HepG2 (cell line): ENCODE data around the gene RAB29. TPM values are rescaled to one million over a fixed set of nuclear protein-coding genes. Genes with fewer than 3 reads are reported as not detected.

Source experiments
- ATAC-seq: fragments of 200-7000 bp; cut with Tn5 transposase; 3 replicates; pipeline ENCODE4 v1.9.1; 2020; ENCODE audit warnings: mild to moderate bottlenecking, moderate library complexity
- BruUV-seq: library from RNA; stranded (reverse); fragments of 400-500 nt; replicated peaks from 2 replicates; lab custom pipeline; 2021; lab: Mats Ljungman, UMichigan
- CTCF ChIA-PET: fragments of 300-600 bp; formaldehyde crosslinking; extraction: SDS; loops from one replicate; lab custom pipeline; 2021; ENCODE audit warnings: low total read pairs, inconsistent platforms, low intra/inter-chr PET ratio; lab: Yijun Ruan, JAX
- POLR2A ChIA-PET: fragments of 350-600 bp; sonication (Branson Sonifier 250); formaldehyde crosslinking; loops from one replicate; lab custom pipeline; 2020; ENCODE audit warnings: antibody characterized with exemption, inconsistent platforms; lab: Yijun Ruan, JAX
- DNase-seq: peaks from one replicate; pipeline ENCODE4 v3.0.0-alpha.2; 2015; ENCODE audit warnings: low spot score
- FAIRE-seq: peaks from 3 replicates; lab custom pipeline; 2011; peaks lifted over from hg19 to GRCh38; lab: Jason Lieb, UNC
- H2AFZ ChIP-seq: one replicate; pipeline ENCODE4 v1.6.1; 2011; ENCODE audit warnings: low read length, inconsistent platforms
- H3K27ac ChIP-seq: fragments of 300-600 bp; 3 replicates; pipeline ENCODE4 v1.8.0; 2011; ENCODE audit warnings: mixed run types, mild to moderate bottlenecking, mixed read lengths, low read length, inconsistent platforms; ENCODE audit not compliant: insufficient read depth; ENCODE audit errors: extremely low read length
- H3K27me3 ChIP-seq, 2 experiments: fragments of 200-600 bp in 1 of 2; 2 replicates in 1 of 2; 3 replicates in 1 of 2; pipeline versions ENCODE4 v1.6.0 to v1.8.0; 2011; ENCODE audit warnings: low read length in 2 of 2, mild to moderate bottlenecking in 2 of 2, moderate library complexity in 2 of 2, inconsistent platforms in 1 of 2; ENCODE audit not compliant: insufficient read depth in 2 of 2, control insufficient read depth in 1 of 2
- H3K36me3 ChIP-seq, 2 experiments: fragments of 200-600 bp in 1 of 2; replicated peaks in 1 of 2; 2 replicates in 1 of 2; 3 replicates in 1 of 2; pipeline versions ENCODE4 v1.5.1 to v1.8.0; 2011; ENCODE audit warnings: low read length in 2 of 2, inconsistent platforms in 1 of 2; ENCODE audit not compliant: insufficient read depth in 2 of 2, control insufficient read depth in 1 of 2
- H3K4me1 ChIP-seq: 2 replicates; pipeline ENCODE4 v1.5.1; 2012; ENCODE audit warnings: low read length, inconsistent platforms; ENCODE audit not compliant: insufficient read depth
- H3K4me2 ChIP-seq: 2 replicates; pipeline ENCODE4 v1.6.0; 2011; ENCODE audit warnings: low read depth, low read length, inconsistent platforms
- H3K4me3 ChIP-seq, 3 experiments: fragments of 200-600 bp in 1 of 3; sonication (generic), shearing (Covaris generic) in 1 of 3; replicated peaks in 1 of 3; 2 replicates each; pipeline ENCODE4 v1.5.1; 2011 to 2016; ENCODE audit warnings: low read length in 3 of 3, inconsistent platforms in 2 of 3, low read depth in 2 of 3, mild to moderate bottlenecking in 2 of 3, control low read depth in 1 of 3, mixed read lengths in 1 of 3; ENCODE audit not compliant: insufficient read depth in 1 of 3
- H3K79me2 ChIP-seq: one replicate; pipeline ENCODE4 v1.6.1; 2011; ENCODE audit warnings: low read length, inconsistent platforms; ENCODE audit not compliant: insufficient read depth
- H3K9ac ChIP-seq: 2 replicates; pipeline ENCODE4 v1.6.0; 2011; ENCODE audit warnings: mild to moderate bottlenecking, low read depth, low read length, inconsistent platforms; ENCODE audit not compliant: insufficient read depth
- H3K9me3 ChIP-seq: 2 replicates; pipeline ENCODE4 v1.5.1; 2012; ENCODE audit warnings: mild to moderate bottlenecking, low read length
- H4K20me1 ChIP-seq: 2 replicates; pipeline ENCODE4 v1.6.0; 2011; ENCODE audit warnings: inconsistent platforms, mild to moderate bottlenecking, low read length, moderate library complexity; ENCODE audit not compliant: insufficient read depth
- CBFB ChIP-seq: sonication (generic); formaldehyde crosslinking; IDR thresholded peaks from 2 replicates; pipeline ENCODE4 v1.4.0; 2020; ENCODE audit warnings: missing genetic modification reagents
- CHD4 ChIP-seq: fragments of 200-600 bp; sonication (generic); IDR thresholded peaks from 2 replicates; pipeline ENCODE4 v1.7.0; 2017; ENCODE audit warnings: mild to moderate bottlenecking, low read length, borderline replicate concordance
- GLI4 ChIP-seq: sonication (generic); formaldehyde crosslinking; IDR thresholded peaks from 2 replicates; pipeline ENCODE4 v1.5.1; 2020; ENCODE audit warnings: missing genetic modification reagents, mild to moderate bottlenecking, moderate library complexity, borderline replicate concordance
- JUND ChIP-seq: sonication (generic); formaldehyde crosslinking; IDR thresholded peaks from 2 replicates; pipeline ENCODE4 v1.8.0; 2022; ENCODE audit warnings: mild to moderate bottlenecking, missing genetic modification reagents
- MAX ChIP-seq: IDR thresholded peaks from 2 replicates; pipeline ENCODE4 v1.6.1; 2012; ENCODE audit warnings: inconsistent platforms
- MTA3 ChIP-seq: sonication (generic); formaldehyde crosslinking; IDR thresholded peaks from 2 replicates; pipeline ENCODE4 v1.4.0; 2020; ENCODE audit warnings: missing genetic modification reagents
- NFYC ChIP-seq: IDR thresholded peaks from 2 replicates; pipeline ENCODE4 v1.6.1; 2016; ENCODE audit warnings: missing genetic modification reagents, missing compliant biosample characterization
- PHB2 ChIP-seq: fragments of 450-650 bp; IDR thresholded peaks from 2 replicates; pipeline ENCODE4 v1.6.1; 2018; ENCODE audit not compliant: partially characterized antibody
- PHF21A ChIP-seq: sonication (generic); formaldehyde crosslinking; IDR thresholded peaks from 2 replicates; pipeline ENCODE4 v1.5.0; 2020; ENCODE audit warnings: mild to moderate bottlenecking, missing genetic modification reagents
- ZNF24 ChIP-seq: fragments of 450-650 bp; IDR thresholded peaks from 2 replicates; pipeline ENCODE4 v1.6.1; 2017; ENCODE audit warnings: antibody characterized with exemption, mild to moderate bottlenecking
- ZNF446 ChIP-seq: sonication (generic); formaldehyde crosslinking; IDR thresholded peaks from 2 replicates; pipeline ENCODE4 v1.5.0; 2020; ENCODE audit warnings: mild to moderate bottlenecking, missing genetic modification reagents
- ZNF761 ChIP-seq: sonication (generic); formaldehyde crosslinking; conservative IDR thresholded peaks from 2 replicates; pipeline ENCODE4 v1.4.0; 2020; ENCODE audit warnings: mild to moderate bottlenecking, missing genetic modification reagents
- ZNF777 ChIP-seq: sonication (generic); formaldehyde crosslinking; IDR thresholded peaks from 2 replicates; pipeline ENCODE4 v1.4.0; 2020; ENCODE audit warnings: missing genetic modification reagents
- WGBS: methylation state at CpG from one replicate; pipeline ENCODE4 v1.1.6; 2017; ENCODE audit warnings: low lambda C conversion rate; 5-methylcytosine and 5-hydroxymethylcytosine counted together
- in situ Hi-C: cut with HindIII; loops from 2 replicates; pipeline ENCODE4 v1.10.0; 2017; ENCODE audit warnings: low pct_unique_long_range_greater_than_20kb; ENCODE audit not compliant: extremely low pct_ligation_motif_present
- intact Hi-C: fragments of 100-400 bp; cut with micrococcal nuclease; formaldehyde crosslinking; loops from one replicate; pipeline ENCODE4 v1.10.0; 2022; ENCODE audit not compliant: unreplicated experiment
- polyA plus RNA-seq, 8 experiments: library from polyadenylated mRNA; depleted of rRNA in 3 of 8; stranded (reverse) in 7 of 8; unstranded in 1 of 8; fragments of >200 nt; fragmentation: Illumina TruSeq in 4 of 8; extraction: Trizol in 4 of 8; gene quantifications; 2 replicates each; pipeline versions ENCODE4 v1.2.1 to v1.2.3, GENCODE V29; 2011 to 2016; ENCODE audit warnings: low read depth in 4 of 8, missing spikeins in 1 of 8, mixed read lengths in 1 of 8; ENCODE audit not compliant: insufficient read depth in 1 of 8
- total RNA-seq, 5 experiments: library from RNA; depleted of rRNA; stranded (reverse); fragments of >200 nt; fragmentation: Illumina TruSeq; extraction: Trizol; gene quantifications; 2 replicates each; pipeline ENCODE4 v1.2.3, GENCODE V29; 2016; ENCODE audit warnings: low read depth in 1 of 5
- TF ChIP-seq, protein P1 (sequence below): sonication (generic); formaldehyde crosslinking; IDR thresholded peaks from 2 replicates; pipeline ENCODE4 v1.4.0; 2020; ENCODE audit warnings: missing genetic modification reagents
- TF ChIP-seq, protein P2 (sequence below): sonication (generic); formaldehyde crosslinking; IDR thresholded peaks from 2 replicates; pipeline ENCODE4 v1.8.0; 2022; ENCODE audit warnings: low read depth, missing genetic modification reagents

RAB29 gene
- total and polyA plus RNA-seq, 2 of the 13 experiments (the other 11 are each of a cell fraction or from before 2014, with no cell fraction given): 8.7 to 10.1 TPM

DNA sequence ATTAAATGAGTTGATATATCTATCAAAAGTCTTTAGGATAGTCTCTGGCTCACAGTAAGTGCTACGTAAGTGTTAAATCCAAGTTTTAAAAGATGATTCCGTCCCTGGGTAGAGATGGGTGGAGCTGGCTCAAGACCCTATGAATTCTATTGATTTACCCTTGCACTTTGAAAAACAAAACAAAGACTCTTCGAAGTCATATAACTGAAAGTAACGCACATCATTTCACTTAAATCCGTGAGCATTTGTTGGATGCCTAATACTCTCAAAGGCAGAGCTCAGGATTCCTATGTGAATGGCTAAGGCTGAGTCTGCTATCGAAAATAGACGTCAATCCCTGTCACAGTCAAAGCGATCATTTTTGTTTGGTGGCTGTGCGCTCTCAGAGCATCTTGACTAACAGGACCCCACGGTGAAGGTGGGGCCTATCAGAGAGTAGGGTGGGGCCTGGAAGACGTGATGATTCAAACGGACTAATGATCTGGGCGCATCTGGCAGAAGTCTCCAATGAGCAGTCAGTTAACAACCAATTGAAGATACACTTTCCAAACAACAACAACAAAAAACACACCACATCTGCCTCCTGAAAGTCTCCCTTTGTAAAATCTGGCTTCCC lies 24.1 kb downstream of the RAB29 start:
- POLR2A ChIA-PET: no interaction called here
- no peaks in the 10 kb centered on the region for H3K36me3 ChIP-seq
- no TSS peak for BruUV-seq
- H3K4me2 ChIP-seq: peak overlapping the region; percentile 85; the same call in 1 of the 2 replicates
- no peak overlapping the region for H3K4me3 ChIP-seq
- no peak for ATAC-seq
- no peak overlapping the region for H3K9ac ChIP-seq
- no peak overlapping the region for H3K27ac ChIP-seq
- peaks cover 30% of the 10 kb centered on the region for H4K20me1 ChIP-seq
- H3K4me1 ChIP-seq: peaks cover 67% of the 10 kb centered on the region
- FAIRE-seq: peak; percentile 61
- TF ChIP-seq PHB2: no peak
- TF ChIP-seq PHF21A: no peak
- TF ChIP-seq ZNF24: no peak
- TF ChIP-seq CBFB: no peak
- peak; percentile 5 for TF ChIP-seq CHD4
- no peak for DNase-seq
- H3K9me3 ChIP-seq: no peaks in the 10 kb centered on the region
- no peaks in the 10 kb centered on the region; a peak in 1 of 5 replicates for H3K27me3 ChIP-seq
- WGBS: 91% methylated on average over 13 of the region's 13 CpGs
- peaks cover 32% of the 10 kb centered on the region for H3K79me2 ChIP-seq
- intact Hi-C loops: no loop called here
- H2AFZ ChIP-seq: no peak overlapping the region
- CTCF ChIA-PET: no interaction called here
- in situ Hi-C loops: no loop called here

DNA sequence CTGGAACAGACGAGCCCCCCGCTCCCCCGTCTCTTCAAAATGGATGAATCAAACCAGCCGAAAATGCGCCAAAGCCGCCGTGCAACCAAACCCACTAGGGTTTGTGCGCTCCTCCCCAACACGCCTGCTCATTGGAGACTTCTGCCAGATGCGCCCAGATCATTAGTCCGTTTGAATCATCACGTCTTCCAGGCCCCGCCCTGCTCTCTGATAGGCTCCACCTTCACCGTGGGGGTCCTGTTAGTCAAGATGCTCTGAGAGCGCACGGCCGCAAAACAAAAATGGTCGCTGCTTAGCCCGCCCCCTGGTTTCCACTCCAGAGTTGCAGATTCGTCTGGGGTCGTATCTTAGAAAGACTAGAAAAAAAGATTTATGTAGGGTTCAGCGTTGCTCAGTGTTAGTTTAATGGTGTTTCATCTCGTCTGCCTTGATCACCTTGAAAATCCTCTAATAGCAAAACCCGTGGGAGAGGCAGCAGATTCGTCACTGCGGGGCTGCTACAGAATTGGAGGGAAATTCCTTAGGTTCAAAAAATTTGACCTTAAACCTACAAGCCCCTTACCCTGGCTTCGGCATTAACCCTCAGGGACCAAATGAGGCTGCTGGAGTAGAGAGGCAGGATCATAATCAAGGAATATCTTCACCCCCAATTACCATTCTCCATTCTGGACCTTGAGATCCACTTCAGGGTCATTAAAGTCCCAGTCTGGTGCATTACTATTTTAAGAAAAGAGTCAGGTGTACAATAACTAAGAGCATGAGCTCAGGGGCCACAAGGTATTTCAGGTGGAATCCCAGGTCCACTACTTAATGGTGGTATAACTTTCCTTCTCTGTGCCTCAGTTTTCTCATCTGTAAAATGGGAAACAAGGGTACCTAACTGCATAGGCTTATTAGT lies 24.9 kb downstream of the RAB29 start, which contains the start of gene NUCKS1:
Gene NUCKS1 (minus strand): TSS at position 45 of the 898 bp plus-strand sequence. CDS start 209 bp downstream, outside the sequence.
- peak; percentile 99 for DNase-seq
- peak within 1 kb of the TSS; percentile 83 for H3K9ac ChIP-seq
- TSS peak; percentile 92 for BruUV-seq
- H3K4me2 ChIP-seq: peak within 1 kb of the TSS; percentile 95
- peak; percentile 88 for ATAC-seq
- peak; percentile 99 for FAIRE-seq
- intact Hi-C loops: no loop called here
- peak within 1 kb of the TSS; percentile 92 for H3K27ac ChIP-seq
- ChIA-PET POLR2A (interaction anchor here (0.7 to 2.4 kb wide), 4 partner anchors 24 to 119 kb away, joined by 3 to 21 read pairs (median 5); partner anchors contain the start of genes RAB29 and SLC45A3), CTCF (no interaction called here)
- H3K36me3 ChIP-seq: no peaks in the 10 kb centered on the region
- in situ Hi-C loops: no loop called here
- H3K9me3 ChIP-seq: no peaks in the 10 kb centered on the region
- peaks cover 33% of the 10 kb centered on the region for H4K20me1 ChIP-seq
- H3K4me1 ChIP-seq: peaks cover 75% of the 10 kb centered on the region
- 2% methylated on average over 26 of the region's 27 CpGs for WGBS
- peak within 1 kb of the TSS; percentile 65 to 81 (median 75) for H3K4me3 ChIP-seq
- peaks cover 40% of the 10 kb centered on the region for H3K79me2 ChIP-seq
- H2AFZ ChIP-seq: peak within 1 kb of the TSS; percentile 85
- H3K27me3 ChIP-seq: no peaks in the 10 kb centered on the region; a peak in 1 of 5 replicates
- no peak for TF ChIP-seq GLI4
- TF ChIP-seq ZNF446 (CRISPR knock-in tag): no peak; the same call in 1 of the 2 replicates
- TF ChIP-seq ZNF777 (CRISPR knock-in tag): no peak
- TF ChIP-seq, protein P1, sequence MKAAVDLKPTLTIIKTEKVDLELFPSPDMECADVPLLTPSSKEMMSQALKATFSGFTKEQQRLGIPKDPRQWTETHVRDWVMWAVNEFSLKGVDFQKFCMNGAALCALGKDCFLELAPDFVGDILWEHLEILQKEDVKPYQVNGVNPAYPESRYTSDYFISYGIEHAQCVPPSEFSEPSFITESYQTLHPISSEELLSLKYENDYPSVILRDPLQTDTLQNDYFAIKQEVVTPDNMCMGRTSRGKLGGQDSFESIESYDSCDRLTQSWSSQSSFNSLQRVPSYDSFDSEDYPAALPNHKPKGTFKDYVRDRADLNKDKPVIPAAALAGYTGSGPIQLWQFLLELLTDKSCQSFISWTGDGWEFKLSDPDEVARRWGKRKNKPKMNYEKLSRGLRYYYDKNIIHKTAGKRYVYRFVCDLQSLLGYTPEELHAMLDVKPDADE (CRISPR knock-in tag): no peak
- no peak for TF ChIP-seq MTA3 (CRISPR knock-in tag)
- TF ChIP-seq, protein P2, sequence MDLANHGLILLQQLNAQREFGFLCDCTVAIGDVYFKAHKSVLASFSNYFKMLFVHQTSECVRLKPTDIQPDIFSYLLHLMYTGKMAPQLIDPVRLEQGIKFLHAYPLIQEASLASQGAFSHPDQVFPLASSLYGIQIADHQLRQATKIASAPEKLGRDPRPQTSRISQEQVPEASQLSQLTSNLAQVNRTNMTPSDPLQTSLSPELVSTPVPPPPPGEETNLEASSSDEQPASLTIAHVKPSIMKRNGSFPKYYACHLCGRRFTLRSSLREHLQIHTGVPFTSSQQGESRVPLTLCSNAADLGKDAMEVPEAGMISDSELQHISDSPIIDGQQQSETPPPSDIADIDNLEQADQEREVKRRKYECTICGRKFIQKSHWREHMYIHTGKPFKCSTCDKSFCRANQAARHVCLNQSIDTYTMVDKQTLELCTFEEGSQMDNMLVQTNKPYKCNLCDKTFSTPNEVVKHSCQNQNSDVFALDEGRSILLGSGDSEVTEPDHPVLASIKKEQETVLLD: peak; percentile 13; the same call in 1 of the 2 replicates
- TF ChIP-seq NFYC (CRISPR knock-in tag): peak; percentile 96
- TF ChIP-seq JUND (CRISPR knock-in tag): no peak
- TF ChIP-seq ZNF761 (CRISPR knock-in tag): no peak
- TF ChIP-seq MAX: peak; percentile 65
